Ishikawa (cell line): ENCODE data around the gene BOLA3.

Experiments
- CEBPB ChIP-seq: IDR thresholded peaks from 2 replicates; pipeline ENCODE4 v1.6.1; 2012
- CREB1 ChIP-seq: IDR thresholded peaks from 2 replicates; pipeline ENCODE4 v1.6.1; 2012; ENCODE audit warnings: low read depth
- EGR1 ChIP-seq: IDR thresholded peaks from 2 replicates; pipeline ENCODE4 v1.6.1; 2012
- EP300 ChIP-seq: IDR thresholded peaks from 2 replicates; pipeline ENCODE4 v1.6.1; 2012; ENCODE audit warnings: borderline replicate concordance
- FOXM1 ChIP-seq: IDR thresholded peaks from 2 replicates; pipeline ENCODE4 v1.6.1; 2012; ENCODE audit warnings: low read depth, borderline replicate concordance
- MAX ChIP-seq: IDR thresholded peaks from 2 replicates; pipeline ENCODE4 v1.6.1; 2012
- NFIC ChIP-seq: IDR thresholded peaks from 2 replicates; pipeline ENCODE4 v1.6.1; 2012
- RAD21 ChIP-seq: IDR thresholded peaks from 2 replicates; pipeline ENCODE4 v1.6.1; 2012; ENCODE audit warnings: low read depth
- REST ChIP-seq: IDR thresholded peaks from 2 replicates; pipeline ENCODE4 v1.6.1; 2012; ENCODE audit warnings: low read depth, mild to moderate bottlenecking
- TAF1 ChIP-seq: IDR thresholded peaks from 2 replicates; pipeline ENCODE4 v1.6.1; 2012; ENCODE audit warnings: low read depth, mild to moderate bottlenecking
- TCF12 ChIP-seq: IDR thresholded peaks from 2 replicates; pipeline ENCODE4 v1.6.1; 2012; ENCODE audit warnings: low read depth
- TEAD4 ChIP-seq: IDR thresholded peaks from 2 replicates; pipeline ENCODE4 v1.6.1; 2012
- USF1 ChIP-seq: IDR thresholded peaks from 2 replicates; pipeline ENCODE4 v1.6.1; 2012
- YY1 ChIP-seq: IDR thresholded peaks from 2 replicates; pipeline ENCODE4 v1.6.1; 2012; ENCODE audit warnings: low read depth
- ZBTB7A ChIP-seq: IDR thresholded peaks from 2 replicates; pipeline ENCODE4 v1.6.1; 2012; ENCODE audit warnings: low read depth

Gene BOLA3

GRCh38 chr2:74188696-74189095, 41.0 kb upstream of the BOLA3 start:
- TF ChIP-seq TEAD4 (no peak), ZBTB7A (no peak), USF1 (no peak), TCF12 (no peak), RAD21 (no peak), EP300 (no peak), MAX (no peak), CREB1 (no peak), EGR1 (no peak), TAF1 (no peak), FOXM1 (no peak), REST (no peak), YY1 (no peak)

- TF ChIP-seq TCF12: no peak
- no peak for TF ChIP-seq EGR1
- no peak for TF ChIP-seq USF1
- no peak for TF ChIP-seq EP300
- TF ChIP-seq RAD21: no peak
- no peak for TF ChIP-seq REST
- no peak for TF ChIP-seq CREB1
- TF ChIP-seq TAF1: no peak
- TF ChIP-seq CEBPB: no peak
- TF ChIP-seq YY1: no peak
- TF ChIP-seq MAX: no peak
- TF ChIP-seq ZBTB7A: no peak
- no peak for TF ChIP-seq NFIC
- no peak for TF ChIP-seq TEAD4
- TF ChIP-seq FOXM1: no peak
These were observed 40.4 kb upstream of the BOLA3 start for GRCh38 chr2:74188018-74188601.

GRCh38 chr2:74186038-74186437, 38.3 kb upstream of the BOLA3 start:
- no peak for TF ChIP-seq TCF12
- TF ChIP-seq MAX: no peak
- TF ChIP-seq CREB1: no peak
- no peak for TF ChIP-seq TEAD4
- TF ChIP-seq FOXM1: no peak
- TF ChIP-seq EP300: no peak
- no peak for TF ChIP-seq EGR1

- TF ChIP-seq REST (no peak), FOXM1 (no peak), USF1 (no peak), EGR1 (no peak), NFIC (no peak)
These were observed 36.2 kb upstream of the BOLA3 start for GRCh38 chr2:74183878-74184277.
